GM12878 (cell line): ENCODE measurements around the gene HYCC2. TPM values are rescaled to one million over a fixed set of nuclear protein-coding genes. Genes with fewer than 3 reads are reported as not detected.

Experiments
- BRCA1 ChIP-seq: IDR thresholded peaks from 2 replicates; pipeline ENCODE4 v1.6.1; 2011; ENCODE audit warnings: low read depth, low read length, improper control_type of control experiment
- E2F4 ChIP-seq: IDR thresholded peaks from 2 replicates; pipeline ENCODE4 v1.6.1; 2012; ENCODE audit warnings: low read depth, low read length, improper control_type of control experiment
- EGR1 ChIP-seq, 2 experiments: IDR thresholded peaks; 1 replicate in 1 of 2; 2 replicates in 1 of 2; pipeline ENCODE4 v1.6.1; 2011 to 2012; ENCODE audit warnings: low read depth in 2 of 2, low read length in 2 of 2, borderline replicate concordance in 1 of 2, mild to moderate bottlenecking in 1 of 2, moderate library complexity in 1 of 2
- FOS ChIP-seq: IDR thresholded peaks from 3 replicates; pipeline ENCODE4 v1.6.1; 2011; ENCODE audit warnings: borderline replicate concordance; ENCODE audit not compliant: insufficient read length; ENCODE audit errors: extremely low read depth
- SREBF2 ChIP-seq: IDR thresholded peaks from 2 replicates; pipeline ENCODE4 v1.6.1; 2012; ENCODE audit warnings: mild to moderate bottlenecking, low read length
- SRF ChIP-seq, 2 experiments: IDR thresholded peaks; 2 replicates each; pipeline ENCODE4 v1.6.1; 2011; ENCODE audit warnings: low read depth in 2 of 2, low read length in 2 of 2, mild to moderate bottlenecking in 1 of 2, moderate library complexity in 1 of 2
- SUPT20H ChIP-seq: IDR thresholded peaks from 2 replicates; pipeline ENCODE4 v1.6.1; 2011; ENCODE audit warnings: low read depth, mild to moderate bottlenecking, low read length, moderate library complexity, borderline replicate concordance; ENCODE audit not compliant: control insufficient read depth
- SUZ12 ChIP-seq: fragments of 200-600 bp; sonication (generic); IDR thresholded peaks from one replicate; pipeline ENCODE4 v1.6.1; 2018; ENCODE audit warnings: antibody characterized with exemption, mild to moderate bottlenecking; ENCODE audit not compliant: unreplicated experiment
- ZNF592 ChIP-seq: fragments of 450-650 bp; IDR thresholded peaks from 2 replicates; pipeline ENCODE4 v1.6.1; 2017; ENCODE audit warnings: mild to moderate bottlenecking, moderate library complexity
- polyA plus RNA-seq, 11 experiments: library from polyadenylated mRNA; depleted of rRNA in 4 of 11; unstranded in 6 of 11; stranded (reverse) in 5 of 11; fragments of >200 nt; fragmentation: Nextera tagmentation in 4 of 11; fragmentation: Illumina TruSeq in 1 of 11; extraction: Ambion mirVana in 4 of 11; extraction: Trizol in 1 of 11; gene quantifications; 1 replicate in 1 of 11; 2 replicates in 10 of 11; pipeline versions ENCODE4 v1.2.1 to v1.2.3, GENCODE V29; 2011 to 2016; ENCODE audit warnings: inconsistent platforms in 2 of 11, missing spikeins in 2 of 11, low read depth in 1 of 11
- total RNA-seq, 4 experiments: library from RNA; depleted of rRNA in 3 of 4; stranded (reverse); fragments of >200 nt in 3 of 4; fragmentation: Illumina TruSeq in 1 of 4; extraction: Trizol in 1 of 4; gene quantifications; 2 replicates each; pipeline versions ENCODE4 v1.2.1 to v1.2.3, GENCODE V29; 2013 to 2021

Gene HYCC2
- total and polyA plus RNA-seq, 10 of the 15 experiments (the other 5 are each of a cell fraction or from before 2014, with no cell fraction given), result 3.4 to 17.4 (median 8.0) TPM

- TF ChIP-seq SUZ12, result no peak
- no peak for TF ChIP-seq SRF (IDR thresholded peaks at IDR 0.05; ENCODE audit: low read depth in 2 of 2, low read length in 2 of 2)
- 0 out of 2 replicates have a peak, but pooled peaks have one; percentile 26 for TF ChIP-seq E2F4
- TF ChIP-seq EGR1 (IDR thresholded peaks at IDR 0.05; ENCODE audit: borderline replicate concordance in 1 of 2, low read depth in 2 of 2, low read length in 2 of 2), result peak in 1 of 2 experiments; percentile 79; a peak in 2 of 3 replicates
- no peak for TF ChIP-seq SUPT20H
- peak; percentile 76; the same call in 1 of the 2 replicates for TF ChIP-seq ZNF592
- no peak for TF ChIP-seq SREBF2
- TF ChIP-seq BRCA1, result no peak
- no peak for TF ChIP-seq FOS
- TF ChIP-seq, all 136 proteins: peak for 61
Observed at GRCh38 chr2:201118121-201118960, 46.9 kb upstream of the HYCC2 start (continued).
